Muscle of arm (tissue), 14 donors: ENCODE data around the gene HSPA12A. TPM values are rescaled to one million over a fixed set of nuclear protein-coding genes. Genes with fewer than 3 reads are reported as not detected.

Experiments used
- DNase-seq: peaks from one replicate; pipeline ENCODE4 v3.0.0-alpha.2; 2013
- long read RNA-seq, 11 donors: transcript quantifications; one replicate each; lab custom pipeline, GENCODE V29; 2026
- polyA plus RNA-seq, 12 donors: library from polyadenylated mRNA; unstranded; fragments of 120-200 nt; gene quantifications; one replicate each; pipeline ENCODE4 v1.2.1, GENCODE V29; 2013; ENCODE audit not compliant: insufficient read length in 12 of 12

HSPA12A gene, protein sequence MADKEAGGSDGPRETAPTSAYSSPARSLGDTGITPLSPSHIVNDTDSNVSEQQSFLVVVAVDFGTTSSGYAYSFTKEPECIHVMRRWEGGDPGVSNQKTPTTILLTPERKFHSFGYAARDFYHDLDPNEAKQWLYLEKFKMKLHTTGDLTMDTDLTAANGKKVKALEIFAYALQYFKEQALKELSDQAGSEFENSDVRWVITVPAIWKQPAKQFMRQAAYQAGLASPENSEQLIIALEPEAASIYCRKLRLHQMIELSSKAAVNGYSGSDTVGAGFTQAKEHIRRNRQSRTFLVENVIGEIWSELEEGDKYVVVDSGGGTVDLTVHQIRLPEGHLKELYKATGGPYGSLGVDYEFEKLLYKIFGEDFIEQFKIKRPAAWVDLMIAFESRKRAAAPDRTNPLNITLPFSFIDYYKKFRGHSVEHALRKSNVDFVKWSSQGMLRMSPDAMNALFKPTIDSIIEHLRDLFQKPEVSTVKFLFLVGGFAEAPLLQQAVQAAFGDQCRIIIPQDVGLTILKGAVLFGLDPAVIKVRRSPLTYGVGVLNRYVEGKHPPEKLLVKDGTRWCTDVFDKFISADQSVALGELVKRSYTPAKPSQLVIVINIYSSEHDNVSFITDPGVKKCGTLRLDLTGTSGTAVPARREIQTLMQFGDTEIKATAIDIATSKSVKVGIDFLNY
- polyA plus RNA-seq: 10 to 100 TPM in 3 of 12 donors, 1 to 10 TPM in 8, not detected in 1; 4.6 to 14.6 (median 7.4) TPM
- long read RNA-seq, donor 1, full-length matches to known transcripts: 1 of 1 reads
- long read RNA-seq, donor 1, partial matches to known transcripts: 0 of 1 reads
- long read RNA-seq, donor 1, other reads (novel, unspliced or antisense): 0 of 1 reads
- long read RNA-seq, donor 2, full-length matches to known transcripts: 1 of 1 reads
- long read RNA-seq, donor 2, partial matches to known transcripts: 0 of 1 reads
- long read RNA-seq, donor 2, other reads (novel, unspliced or antisense): 0 of 1 reads
- long read RNA-seq, donor 3: 0 reads
- long read RNA-seq, donor 4: 0 reads
- long read RNA-seq, donor 5: 0 reads
- long read RNA-seq, donor 6: 0 reads
- long read RNA-seq, donor 7: 0 reads
- long read RNA-seq, donor 8, full-length matches to known transcripts: 1 of 1 reads
- long read RNA-seq, donor 8, partial matches to known transcripts: 0 of 1 reads
- long read RNA-seq, donor 8, other reads (novel, unspliced or antisense): 0 of 1 reads
- long read RNA-seq, donor 9: 0 reads
- long read RNA-seq, donor 10: 0 reads
- long read RNA-seq, donor 11: 0 reads

DNA sequence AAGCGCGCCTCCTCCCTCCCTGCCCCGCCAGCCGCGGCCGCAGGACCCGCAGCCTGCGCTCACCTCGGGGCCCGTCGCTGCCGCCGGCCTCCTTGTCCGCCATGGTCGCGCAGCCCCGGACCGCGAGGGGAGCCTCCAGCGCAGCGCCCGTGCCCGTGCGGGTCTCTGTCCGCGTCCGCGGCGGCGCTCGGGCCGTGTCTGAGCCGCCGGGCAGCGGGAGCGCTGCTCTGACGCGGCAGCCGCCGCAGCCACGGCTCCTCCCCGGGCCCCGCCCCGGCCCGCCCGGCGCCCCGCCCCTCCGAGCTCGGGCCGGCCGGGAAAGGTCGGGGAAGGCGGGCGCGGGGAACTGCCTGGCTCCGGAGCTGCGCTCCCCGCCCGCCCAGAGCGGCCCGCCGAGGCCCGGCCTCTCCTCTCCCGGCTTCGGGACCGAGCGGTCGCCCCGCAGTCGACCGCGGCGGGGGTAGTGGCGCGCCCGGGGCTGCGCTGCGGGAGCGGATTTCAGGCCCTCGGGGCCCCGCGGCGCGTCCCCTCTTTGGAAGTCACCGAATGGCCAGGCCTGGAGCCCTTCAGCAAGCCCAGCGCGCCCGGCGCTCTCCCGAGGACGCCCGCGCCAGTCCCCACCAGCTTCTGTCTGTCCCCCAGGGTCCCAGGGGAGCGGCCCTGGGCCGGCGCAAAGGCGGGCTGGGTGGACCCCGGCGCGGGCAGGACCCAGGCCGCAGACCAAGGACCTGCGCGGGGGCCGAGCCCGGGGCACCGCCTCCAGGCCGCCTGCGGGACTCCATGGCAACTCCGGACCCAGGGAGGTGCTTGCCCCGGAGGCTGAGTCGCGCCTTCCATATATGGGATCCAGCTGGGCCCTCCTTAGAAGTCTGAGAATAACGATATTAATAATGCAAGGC lies at the start of gene HSPA12A:
Gene HSPA12A, minus strand, starts transcription at position 200 of the 899 bp plus-strand sequence. Its CDS starts 97 bp downstream, at position 103.
- DNase-seq: peak; percentile 43

DNA sequence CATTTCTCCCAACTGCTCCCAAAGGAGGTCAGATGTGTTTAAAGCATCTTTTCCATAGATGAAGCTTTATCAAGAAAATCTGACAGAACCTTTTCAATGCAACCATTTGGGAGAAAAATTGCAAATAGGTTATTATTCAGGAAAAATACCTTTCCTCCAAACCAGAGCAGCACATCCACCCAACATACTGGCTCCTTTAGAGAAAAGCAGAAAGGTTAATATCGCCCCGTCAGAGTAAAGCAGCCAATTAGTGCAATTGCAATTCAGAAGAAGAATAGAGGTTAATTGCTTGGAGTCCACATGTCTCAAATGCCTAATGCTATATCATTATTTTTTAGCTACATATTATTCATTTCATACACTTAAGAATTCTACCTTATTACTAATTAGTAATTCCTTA lies 48.9 kb upstream of the HSPA12A start:
- DNase-seq: no peak

DNA sequence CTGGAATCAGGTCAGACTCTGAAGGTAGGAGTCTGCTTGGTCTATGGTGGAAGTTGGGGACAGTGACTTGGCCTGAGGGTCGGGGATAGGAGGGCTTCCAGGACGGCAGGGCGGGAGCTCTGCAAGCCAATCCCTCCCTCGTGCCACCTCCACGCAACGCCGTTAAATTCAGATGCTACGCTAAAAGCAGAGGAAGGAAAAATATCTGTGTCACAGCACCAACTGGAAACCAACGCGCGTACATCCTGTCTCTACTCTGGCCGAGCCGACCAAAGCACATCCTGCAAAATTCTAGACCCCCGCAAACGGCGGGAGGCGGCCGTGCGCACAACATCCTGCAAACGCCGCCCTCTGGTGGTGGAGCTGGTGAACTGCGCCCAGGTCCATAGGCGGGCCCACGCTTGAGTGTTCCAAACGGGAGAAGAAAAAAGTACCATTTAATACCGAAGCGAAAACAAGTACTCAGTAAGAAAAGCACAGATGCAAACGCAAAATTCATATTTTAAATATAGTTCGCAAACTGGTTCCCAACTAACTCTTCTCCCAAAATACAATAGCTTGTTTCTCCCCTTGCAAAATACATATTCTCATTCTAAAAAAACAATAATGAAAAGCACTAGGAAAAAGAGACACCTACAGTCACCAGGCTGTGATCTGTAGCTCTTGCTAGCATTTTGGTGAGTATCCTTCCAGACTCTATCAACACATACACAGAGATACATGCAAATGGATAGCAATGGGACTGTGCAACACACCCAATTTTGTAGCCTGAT lies 45.7 kb upstream of the HSPA12A start:
- peak; percentile 86 for DNase-seq

DNA sequence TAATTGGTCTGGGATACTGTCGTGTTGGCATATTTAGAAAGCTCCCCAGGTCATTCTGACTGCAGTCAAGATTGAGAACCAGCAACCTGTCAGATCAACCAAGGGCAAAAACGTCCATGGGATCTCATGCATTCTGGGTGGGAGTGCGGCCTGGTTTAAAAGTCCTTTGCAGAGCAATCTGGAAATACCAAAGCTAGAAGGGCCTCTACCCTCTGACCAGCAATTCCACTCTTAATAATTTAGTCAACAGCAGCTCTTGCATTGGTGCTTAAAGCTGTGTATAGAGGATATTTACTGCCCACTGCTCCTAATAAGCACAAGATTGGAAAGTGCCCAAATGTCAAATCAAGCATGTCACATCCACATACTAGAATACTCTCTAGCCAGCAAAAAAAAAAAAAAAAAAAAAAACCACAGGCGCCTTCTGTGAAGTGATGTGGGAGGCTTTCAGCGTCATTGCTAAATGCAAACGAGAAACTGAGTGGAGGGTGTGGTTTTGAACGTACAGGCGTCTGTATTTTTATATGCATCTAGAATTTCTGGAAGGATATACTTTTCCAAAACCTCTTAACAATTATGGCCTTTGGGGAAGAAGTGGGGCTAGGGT lies 44.8 kb upstream of the HSPA12A start:
- DNase-seq: no peak

DNA sequence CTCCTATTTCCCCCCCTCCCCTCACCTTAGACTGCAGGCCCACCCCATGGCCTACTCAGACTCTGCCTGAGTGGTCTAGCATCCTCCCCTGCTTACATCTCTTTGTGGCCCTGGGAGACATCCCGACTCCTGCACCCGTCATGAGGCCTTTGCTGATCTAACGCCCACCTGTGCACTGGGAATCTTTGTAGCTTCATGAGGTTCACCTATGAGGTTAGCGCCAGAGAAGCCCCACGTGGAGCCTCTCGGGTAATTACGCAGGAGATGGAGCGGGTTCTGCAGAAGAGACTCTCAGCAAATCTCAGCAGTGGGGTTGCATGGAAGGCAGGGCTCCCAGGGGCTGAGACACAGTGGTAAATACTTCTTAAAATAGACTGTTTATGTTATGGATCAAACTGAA lies 43.5 kb upstream of the HSPA12A start:
- DNase-seq: no peak

DNA sequence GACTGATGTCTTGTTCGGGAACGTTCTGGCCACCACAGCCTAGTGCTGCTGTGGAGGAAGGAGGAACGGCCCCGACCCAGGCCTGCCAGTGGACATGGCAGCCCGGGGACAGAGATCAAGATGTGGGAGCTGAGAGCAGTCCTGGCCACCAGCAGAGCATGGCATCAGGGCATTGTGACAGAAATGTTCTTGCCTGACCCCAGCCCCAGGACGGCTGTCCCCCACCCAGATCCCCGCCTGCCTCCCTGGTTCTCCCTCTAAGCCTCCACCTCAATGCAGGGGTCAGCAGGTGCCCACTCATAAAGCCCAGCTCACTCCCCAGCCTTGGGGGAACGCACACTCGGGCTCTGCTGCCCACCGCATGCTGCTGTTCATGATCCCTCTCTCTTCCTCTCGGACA lies 42.9 kb upstream of the HSPA12A start:
- DNase-seq: no peak

DNA sequence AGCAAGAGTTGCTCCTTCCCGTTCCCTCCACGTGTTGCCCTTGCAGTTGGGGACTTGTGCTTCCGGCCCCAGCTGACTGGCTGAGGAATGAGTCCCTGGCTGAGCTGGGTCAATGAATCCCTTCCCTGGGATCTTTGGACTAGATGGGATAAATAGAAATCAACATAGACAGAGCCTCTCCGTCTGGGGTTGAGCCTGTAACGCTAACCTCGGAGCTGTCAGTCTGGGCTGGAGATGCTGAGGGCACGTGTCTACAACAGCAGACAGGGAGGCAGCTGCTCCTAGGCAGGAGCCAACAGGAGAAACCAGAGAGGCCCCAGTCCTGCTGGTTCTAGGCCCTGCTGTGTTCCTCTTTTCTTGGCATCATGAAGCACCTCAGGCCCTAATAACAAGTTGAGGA lies 42.3 kb upstream of the HSPA12A start:
- no peak for DNase-seq

DNA sequence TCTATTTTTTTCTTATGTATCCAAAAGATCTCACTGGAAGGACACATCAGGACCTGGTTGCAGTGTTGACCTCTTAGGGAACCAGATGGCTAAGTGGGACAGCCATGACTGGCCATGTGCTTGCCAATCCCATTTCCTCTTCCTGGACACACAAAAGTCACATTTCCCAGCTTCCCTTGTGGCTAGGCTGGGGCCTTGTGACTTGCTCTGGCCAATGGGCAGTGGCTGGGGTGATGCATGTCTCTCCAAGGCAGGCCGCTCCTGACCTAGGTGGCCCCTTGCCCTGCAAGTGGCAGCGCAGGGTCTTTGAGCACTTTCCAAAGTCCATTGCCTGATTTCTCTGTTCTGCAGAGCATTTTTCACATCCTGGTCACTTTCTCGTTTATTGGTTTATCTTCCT lies 41.7 kb upstream of the HSPA12A start:
- no peak for DNase-seq

DNA sequence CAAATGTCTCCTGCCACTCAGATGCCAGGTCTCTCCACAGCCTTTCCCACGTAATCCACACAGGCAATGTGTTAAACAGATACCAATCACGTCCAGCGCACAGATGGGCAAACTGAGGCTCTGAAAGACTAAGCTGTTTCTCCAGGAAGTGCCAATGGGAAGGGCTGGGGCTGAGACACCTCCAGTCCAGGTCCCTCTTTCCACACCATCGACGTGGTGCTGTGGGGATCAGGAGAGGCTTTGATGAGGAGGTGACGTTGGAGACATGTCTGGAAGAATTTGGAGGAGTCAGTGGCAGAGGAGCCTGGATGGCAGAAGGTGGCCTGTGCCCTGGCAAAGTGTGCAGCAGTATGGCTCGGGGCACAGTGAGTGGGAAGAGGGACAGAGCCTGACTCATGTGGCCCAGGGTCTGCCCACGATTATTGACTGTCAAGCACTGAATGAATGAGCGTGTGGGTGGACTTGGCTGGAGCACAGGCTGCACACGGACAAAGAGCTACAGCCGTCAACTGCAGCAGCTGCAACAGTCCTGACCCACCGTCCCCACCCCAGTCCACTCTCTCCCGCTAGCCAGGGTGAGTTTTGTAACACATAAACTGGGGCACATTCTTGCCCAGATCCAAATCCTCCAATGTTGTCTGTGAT lies 40.8 kb upstream of the HSPA12A start:
- DNase-seq: no peak

DNA sequence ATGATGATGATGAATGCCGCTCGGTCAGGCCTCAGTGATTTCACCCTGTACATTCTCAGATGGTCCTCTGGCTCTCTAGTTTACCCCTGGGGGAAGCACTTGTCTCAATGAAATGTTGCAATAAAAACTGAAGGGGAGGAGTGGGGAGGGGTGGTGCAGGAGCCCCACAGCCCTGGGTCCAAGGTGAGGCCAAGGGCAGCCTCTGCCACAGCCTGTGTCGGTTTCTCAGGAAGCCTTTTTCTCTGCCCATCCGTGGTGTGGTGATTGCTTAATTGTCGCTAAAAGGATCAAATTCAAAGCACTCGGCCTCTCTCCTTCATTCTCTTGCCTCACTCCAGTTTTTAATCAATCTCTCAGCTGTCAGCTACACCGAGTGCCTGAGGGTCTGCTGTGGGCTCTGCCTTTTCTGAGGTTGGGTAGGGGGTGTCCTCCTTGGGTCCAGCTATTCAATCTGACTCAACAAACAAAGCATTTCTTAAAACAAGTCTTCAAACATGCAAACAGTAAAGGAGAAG lies 39.1 kb upstream of the HSPA12A start:
- DNase-seq: no peak

DNA sequence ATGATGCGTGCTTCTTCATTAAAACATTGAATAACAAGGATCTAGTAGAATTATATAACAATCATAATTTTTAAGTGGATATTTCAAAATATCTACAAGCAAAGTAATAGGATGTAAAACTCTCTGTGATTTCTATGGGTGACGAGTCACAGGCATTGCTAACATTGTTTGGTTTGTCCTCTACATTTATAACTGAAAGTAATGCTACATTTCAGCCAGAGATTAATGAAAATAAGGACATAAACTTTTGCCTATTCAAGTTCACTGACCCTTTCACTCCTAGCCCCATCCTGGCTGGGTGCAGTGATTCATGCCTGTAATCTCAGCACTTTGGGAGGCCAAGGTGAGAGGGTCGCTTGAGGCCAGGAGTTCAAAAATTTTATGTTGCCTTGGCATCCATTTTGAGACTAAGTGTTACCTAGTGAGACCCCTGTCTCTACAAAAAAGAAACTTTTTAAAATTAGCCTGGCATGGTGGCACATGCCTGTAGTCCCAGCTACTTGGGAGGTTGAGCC lies 38.4 kb upstream of the HSPA12A start:
- DNase-seq: no peak

DNA sequence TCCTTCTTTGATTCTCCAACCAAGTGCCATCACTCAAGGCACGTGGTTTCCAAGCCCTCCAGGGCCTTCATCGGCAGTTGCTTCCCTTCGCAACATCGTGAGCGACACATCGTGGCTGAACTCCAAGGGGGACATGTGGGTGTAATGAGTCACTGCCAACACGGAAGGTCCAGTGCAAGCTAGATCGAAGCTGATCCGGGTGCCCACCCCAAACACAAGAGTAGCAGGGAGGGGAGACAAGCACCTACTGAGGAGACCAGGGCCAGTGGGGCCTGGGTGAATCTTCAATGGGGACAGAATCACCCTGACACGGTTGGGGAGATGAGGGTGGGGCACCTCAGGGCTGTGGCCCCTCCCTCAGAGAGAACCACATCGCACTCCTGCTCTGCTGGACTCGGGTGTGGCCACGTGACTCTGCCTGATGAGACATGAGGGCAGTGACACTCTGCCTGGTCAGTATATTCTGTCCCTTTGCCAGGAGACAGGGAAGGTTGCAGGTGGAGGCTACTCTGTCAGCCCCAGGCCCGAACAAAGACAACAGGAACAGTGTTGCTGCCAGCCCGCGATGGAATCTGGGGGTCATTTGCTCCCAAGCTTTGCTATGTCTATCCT lies 36.8 kb upstream of the HSPA12A start:
- no peak for DNase-seq

DNA sequence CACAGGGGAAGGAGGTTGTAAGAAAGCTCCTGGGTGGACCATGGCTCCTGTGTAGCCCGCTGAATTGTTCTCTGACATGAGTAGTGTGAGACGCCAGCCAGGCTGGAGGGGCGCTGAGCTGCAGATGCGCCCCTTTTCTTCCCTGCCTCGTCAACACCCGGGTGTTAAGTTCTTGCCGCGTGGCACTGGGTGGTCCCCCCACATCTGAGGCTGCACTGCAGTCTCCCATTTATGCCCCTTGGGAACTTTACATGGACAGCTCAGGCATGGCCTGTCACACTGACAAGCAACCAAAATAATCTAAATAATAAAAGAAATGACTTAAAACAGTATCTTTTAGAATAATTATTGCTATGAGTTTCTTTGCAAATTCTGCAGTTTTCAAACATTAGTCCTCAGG lies 34.6 kb upstream of the HSPA12A start:
- no peak for DNase-seq

DNA sequence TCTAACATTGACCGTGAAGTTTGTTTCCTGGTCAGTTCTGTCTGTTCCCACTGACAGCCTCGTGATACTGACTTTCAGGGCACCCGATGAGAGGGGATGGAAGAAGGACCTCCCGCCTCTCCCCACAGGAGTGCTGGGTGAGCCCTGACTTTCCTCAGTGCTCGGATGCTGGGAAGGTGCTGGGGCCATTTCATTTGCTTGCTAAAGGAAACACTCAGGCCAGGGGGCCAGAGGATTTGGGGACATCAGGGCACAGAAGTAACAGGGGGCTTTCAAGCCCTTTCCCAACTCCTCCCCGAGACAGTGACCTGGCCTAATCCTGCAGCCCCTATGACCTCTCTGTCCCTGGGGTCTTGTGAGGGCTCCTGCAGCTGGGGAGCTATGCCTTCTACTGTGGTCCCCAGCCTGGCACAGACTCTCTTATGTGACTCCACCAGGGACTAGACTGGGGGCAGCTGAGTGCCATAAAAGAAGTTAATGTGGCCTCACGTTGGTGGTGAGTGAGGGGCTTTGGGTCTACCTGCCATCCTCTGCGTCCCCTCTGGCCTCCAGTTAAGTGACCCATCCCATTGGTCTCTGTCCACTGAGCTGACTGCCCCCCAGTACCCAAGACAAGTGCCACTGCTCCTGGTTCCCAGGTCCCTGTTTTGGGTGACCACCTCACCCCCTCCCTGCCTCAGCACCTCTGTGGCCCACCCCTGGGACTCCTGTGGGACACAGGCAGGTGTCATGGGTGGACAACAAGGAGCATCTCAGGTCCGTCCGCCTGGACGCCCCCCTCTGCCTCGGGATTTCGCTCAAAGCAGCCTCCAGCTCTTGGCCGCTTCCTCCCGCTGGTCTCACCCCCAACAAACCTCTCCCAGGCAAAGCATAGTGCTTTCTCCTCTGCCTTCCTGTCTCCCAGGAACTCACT lies 33.4 kb upstream of the HSPA12A start:
- DNase-seq: no peak

DNA sequence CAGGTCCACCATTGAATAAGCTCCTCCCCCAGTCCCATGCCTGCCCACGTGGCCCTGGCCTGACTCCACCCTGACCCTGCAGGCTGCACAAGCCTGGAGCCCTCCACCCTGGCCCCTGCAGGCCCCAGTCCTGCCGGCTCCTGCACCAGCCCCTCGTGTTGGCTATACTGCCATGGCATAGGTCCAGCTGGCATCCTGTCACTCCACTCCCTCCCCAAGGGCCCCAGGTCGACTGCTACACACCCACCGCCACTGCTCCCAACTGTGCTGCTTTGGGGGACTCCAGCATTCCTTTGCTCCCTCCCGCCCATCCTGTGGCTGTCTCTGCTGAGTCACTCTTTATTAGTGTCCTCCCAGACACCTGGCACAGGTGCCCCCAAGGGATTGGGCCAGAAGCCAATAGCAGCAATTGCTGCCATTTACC lies 32.4 kb upstream of the HSPA12A start:
- DNase-seq: no peak

DNA sequence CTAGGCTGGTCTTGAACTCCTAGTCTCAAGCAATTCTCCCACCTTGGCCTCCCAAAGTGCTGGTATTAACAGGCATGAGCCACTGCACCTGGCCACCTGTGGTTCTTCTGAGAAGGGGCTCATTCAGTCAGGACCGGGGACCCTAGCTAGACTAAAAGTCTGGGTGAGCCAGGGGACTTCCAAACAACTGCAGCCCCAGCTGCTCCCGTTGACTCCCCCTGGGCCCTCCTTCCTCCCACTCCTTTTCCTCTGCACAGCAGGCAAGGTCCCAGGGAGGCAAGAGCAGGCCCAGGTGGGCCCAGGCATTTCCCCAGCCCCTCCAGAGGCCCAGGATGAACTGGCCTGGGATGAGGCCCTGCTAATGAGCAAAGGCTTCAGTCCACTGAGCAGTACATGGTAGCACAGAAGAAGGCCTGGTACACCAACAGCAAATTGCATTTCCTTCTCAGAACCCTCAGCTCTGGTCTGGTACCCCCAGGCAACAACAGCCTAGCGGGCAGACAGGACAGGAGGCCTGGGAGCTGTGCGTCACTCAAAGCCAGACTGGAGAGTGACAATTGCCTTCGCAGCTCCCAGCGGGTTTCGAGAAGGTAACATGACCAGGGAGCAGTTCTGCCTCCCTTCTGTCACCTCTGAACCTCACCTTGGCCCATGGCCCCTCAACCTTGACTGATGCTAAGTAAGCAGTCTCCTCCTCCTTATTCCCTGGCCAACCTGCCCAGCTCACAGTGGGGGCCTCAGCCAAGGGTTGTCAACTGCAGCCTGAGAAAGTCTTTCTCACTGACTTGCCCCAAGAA lies 30.7 kb upstream of the HSPA12A start:
- no peak for DNase-seq
